Liver (tissue), 9 donors: ENCODE results near the gene RAB32. TPM values are rescaled to one million over a fixed set of nuclear protein-coding genes. Genes with fewer than 3 reads are reported as not detected.

Experiments
- DNase-seq: peaks from one replicate; pipeline ENCODE4 v3.0.0-alpha.2; 2017; ENCODE audit warnings: low spot score
- H3K27ac ChIP-seq, 2 donors: one replicate each; pipeline ENCODE4 v1.7.0; 2013; ENCODE audit warnings: inconsistent platforms in 2 of 2, low read length in 2 of 2, control low read depth in 1 of 2, low read depth in 1 of 2, mild to moderate bottlenecking in 1 of 2
- H3K27me3 ChIP-seq, 4 donors: one replicate each; pipeline versions ENCODE4 v1.6.1 to v1.7.0; 2013; ENCODE audit warnings: low read length in 3 of 4, inconsistent platforms in 1 of 4, mild to moderate bottlenecking in 1 of 4, moderate library complexity in 1 of 4; ENCODE audit not compliant: control insufficient read depth in 4 of 4, insufficient read depth in 4 of 4
- H3K36me3 ChIP-seq, 4 donors: one replicate each; pipeline versions ENCODE4 v1.6.1 to v1.7.0; 2013; ENCODE audit warnings: low read length in 3 of 4, mild to moderate bottlenecking in 3 of 4, low read depth in 1 of 4, moderate library complexity in 1 of 4; ENCODE audit not compliant: control insufficient read depth in 4 of 4, insufficient read depth in 3 of 4
- H3K4me1 ChIP-seq, 4 donors: one replicate each; pipeline versions ENCODE4 v1.6.1 to v1.7.0; 2013; ENCODE audit warnings: low read length in 3 of 4, mild to moderate bottlenecking in 3 of 4, moderate library complexity in 1 of 4; ENCODE audit not compliant: control insufficient read depth in 4 of 4, insufficient read depth in 4 of 4
- H3K4me3 ChIP-seq, 3 donors: one replicate each; pipeline versions ENCODE4 v1.6.1 to v1.7.0; 2013; ENCODE audit warnings: low read length in 3 of 3, control low read depth in 1 of 3, low read depth in 1 of 3, mild to moderate bottlenecking in 1 of 3
- H3K9ac ChIP-seq, 2 donors: one replicate each; pipeline ENCODE4 v1.7.0; 2013; ENCODE audit warnings: low read length in 2 of 2, mild to moderate bottlenecking in 2 of 2, moderate library complexity in 2 of 2, control low read depth in 1 of 2, low read depth in 1 of 2
- H3K9me3 ChIP-seq, 4 donors: one replicate each; pipeline versions ENCODE4 v1.6.1 to v1.7.0; 2013; ENCODE audit warnings: low read length in 3 of 4; ENCODE audit not compliant: control insufficient read depth in 4 of 4
- EGR1 ChIP-seq, 2 donors: IDR thresholded peaks; 2 replicates each; pipeline ENCODE4 v1.6.1; 2016 to 2018; ENCODE audit warnings: antibody characterized with exemption in 2 of 2, low read depth in 2 of 2
- FOXA1 ChIP-seq: IDR thresholded peaks from 2 replicates; pipeline ENCODE4 v1.6.1; 2016; ENCODE audit warnings: antibody characterized with exemption
- FOXA2 ChIP-seq: IDR thresholded peaks from 2 replicates; pipeline ENCODE4 v1.6.1; 2016; ENCODE audit warnings: antibody characterized with exemption
- GABPA ChIP-seq, 2 donors: IDR thresholded peaks in 1 of 2; conservative IDR thresholded peaks in 1 of 2; 2 replicates each; pipeline ENCODE4 v1.6.1; 2016; ENCODE audit warnings: antibody characterized with exemption in 2 of 2, mild to moderate bottlenecking in 1 of 2, moderate library complexity in 1 of 2
- HNF4A ChIP-seq, 2 donors: conservative IDR thresholded peaks; 2 replicates each; pipeline ENCODE4 v1.6.1; 2016; ENCODE audit warnings: antibody characterized with exemption in 2 of 2, mild to moderate bottlenecking in 2 of 2
- HNF4G ChIP-seq: IDR thresholded peaks from 2 replicates; pipeline ENCODE4 v1.6.1; 2016; ENCODE audit warnings: antibody characterized with exemption
- JUND ChIP-seq, 2 donors: IDR thresholded peaks; 2 replicates each; pipeline ENCODE4 v1.6.1; 2016; ENCODE audit warnings: antibody characterized with exemption in 2 of 2
- NR2F2 ChIP-seq: IDR thresholded peaks from 2 replicates; pipeline ENCODE4 v1.6.1; 2016; ENCODE audit warnings: antibody characterized with exemption
- RAD21 ChIP-seq, 2 donors: IDR thresholded peaks; 2 replicates each; pipeline ENCODE4 v1.6.1; 2016; ENCODE audit warnings: antibody characterized with exemption in 2 of 2, mild to moderate bottlenecking in 2 of 2
- SP1 ChIP-seq: IDR thresholded peaks from 2 replicates; pipeline ENCODE4 v1.6.1; 2018; ENCODE audit warnings: antibody characterized with exemption, mild to moderate bottlenecking
- TAF1 ChIP-seq: conservative IDR thresholded peaks from 2 replicates; pipeline ENCODE4 v1.6.1; 2016; ENCODE audit warnings: antibody characterized with exemption, mild to moderate bottlenecking
- YY1 ChIP-seq: IDR thresholded peaks from 2 replicates; pipeline ENCODE4 v1.6.1; 2016; ENCODE audit warnings: antibody characterized with exemption, mild to moderate bottlenecking
- WGBS: extraction: QIAGEN DNeasy Blood & Tissue Kit; methylation state at CpG from one replicate; pipeline ENCODE4 v1.1.7; 2013; 5-methylcytosine and 5-hydroxymethylcytosine counted together
- polyA plus RNA-seq, 2 donors: library from polyadenylated mRNA; stranded (reverse) in 1 of 2; unstranded in 1 of 2; fragments of 200-250 nt in 1 of 2; fragments of >200 nt in 1 of 2; fragmentation: Nextera tagmentation in 1 of 2; extraction: Ambion mirVana in 1 of 2; gene quantifications; one replicate each; pipeline versions ENCODE4 v1.2.1 to v1.2.3, GENCODE V29; 2013 to 2015
- total RNA-seq, 2 donors: library from RNA; depleted of rRNA; stranded (reverse); fragments of >200 nt; gene quantifications; one replicate each; pipeline ENCODE4 v1.2.3, GENCODE V29; 2014
- TF ChIP-seq, protein P1 (sequence below): IDR thresholded peaks from 2 replicates; pipeline ENCODE4 v1.6.1; 2016; ENCODE audit warnings: antibody characterized with exemption, mild to moderate bottlenecking
- TF ChIP-seq, protein P2 (sequence below): IDR thresholded peaks from 2 replicates; pipeline ENCODE4 v1.6.1; 2016; ENCODE audit warnings: antibody characterized with exemption
- TF ChIP-seq, protein P3 (sequence below): IDR thresholded peaks from 2 replicates; pipeline ENCODE4 v1.6.1; 2016; ENCODE audit warnings: antibody characterized with exemption
- donor health status: healthy.
- donor health status: healthy.
- donor health status: healthy.
- donor health status: healthy.
- donor health status: healthy.

The RAB32 gene
- total and polyA plus RNA-seq, 4 donors = 13.6 to 49.9 (median 31.1) TPM

DNA sequence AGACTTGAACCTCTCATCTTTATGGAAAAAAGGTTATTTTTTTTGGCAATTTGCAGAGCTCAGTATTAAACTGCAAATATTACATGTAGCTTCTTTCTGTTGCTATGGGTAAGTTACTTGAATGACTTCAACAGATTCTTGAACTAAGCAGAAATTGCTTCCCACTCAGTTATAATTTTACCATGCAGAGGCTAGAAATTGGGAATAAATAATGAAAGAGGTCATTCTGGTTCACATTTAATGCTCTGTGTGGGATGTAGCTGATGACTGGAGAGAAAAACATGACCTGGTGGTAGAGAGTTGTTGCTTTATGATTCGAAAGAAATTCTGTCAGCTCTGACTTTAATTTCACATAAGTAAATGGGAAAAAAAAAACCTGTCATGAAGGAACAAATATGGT, 38.3 kb downstream of the RAB32 start (continued):
- TF ChIP-seq, protein P1, sequence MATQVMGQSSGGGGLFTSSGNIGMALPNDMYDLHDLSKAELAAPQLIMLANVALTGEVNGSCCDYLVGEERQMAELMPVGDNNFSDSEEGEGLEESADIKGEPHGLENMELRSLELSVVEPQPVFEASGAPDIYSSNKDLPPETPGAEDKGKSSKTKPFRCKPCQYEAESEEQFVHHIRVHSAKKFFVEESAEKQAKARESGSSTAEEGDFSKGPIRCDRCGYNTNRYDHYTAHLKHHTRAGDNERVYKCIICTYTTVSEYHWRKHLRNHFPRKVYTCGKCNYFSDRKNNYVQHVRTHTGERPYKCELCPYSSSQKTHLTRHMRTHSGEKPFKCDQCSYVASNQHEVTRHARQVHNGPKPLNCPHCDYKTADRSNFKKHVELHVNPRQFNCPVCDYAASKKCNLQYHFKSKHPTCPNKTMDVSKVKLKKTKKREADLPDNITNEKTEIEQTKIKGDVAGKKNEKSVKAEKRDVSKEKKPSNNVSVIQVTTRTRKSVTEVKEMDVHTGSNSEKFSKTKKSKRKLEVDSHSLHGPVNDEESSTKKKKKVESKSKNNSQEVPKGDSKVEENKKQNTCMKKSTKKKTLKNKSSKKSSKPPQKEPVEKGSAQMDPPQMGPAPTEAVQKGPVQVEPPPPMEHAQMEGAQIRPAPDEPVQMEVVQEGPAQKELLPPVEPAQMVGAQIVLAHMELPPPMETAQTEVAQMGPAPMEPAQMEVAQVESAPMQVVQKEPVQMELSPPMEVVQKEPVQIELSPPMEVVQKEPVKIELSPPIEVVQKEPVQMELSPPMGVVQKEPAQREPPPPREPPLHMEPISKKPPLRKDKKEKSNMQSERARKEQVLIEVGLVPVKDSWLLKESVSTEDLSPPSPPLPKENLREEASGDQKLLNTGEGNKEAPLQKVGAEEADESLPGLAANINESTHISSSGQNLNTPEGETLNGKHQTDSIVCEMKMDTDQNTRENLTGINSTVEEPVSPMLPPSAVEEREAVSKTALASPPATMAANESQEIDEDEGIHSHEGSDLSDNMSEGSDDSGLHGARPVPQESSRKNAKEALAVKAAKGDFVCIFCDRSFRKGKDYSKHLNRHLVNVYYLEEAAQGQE = no peak

DNA sequence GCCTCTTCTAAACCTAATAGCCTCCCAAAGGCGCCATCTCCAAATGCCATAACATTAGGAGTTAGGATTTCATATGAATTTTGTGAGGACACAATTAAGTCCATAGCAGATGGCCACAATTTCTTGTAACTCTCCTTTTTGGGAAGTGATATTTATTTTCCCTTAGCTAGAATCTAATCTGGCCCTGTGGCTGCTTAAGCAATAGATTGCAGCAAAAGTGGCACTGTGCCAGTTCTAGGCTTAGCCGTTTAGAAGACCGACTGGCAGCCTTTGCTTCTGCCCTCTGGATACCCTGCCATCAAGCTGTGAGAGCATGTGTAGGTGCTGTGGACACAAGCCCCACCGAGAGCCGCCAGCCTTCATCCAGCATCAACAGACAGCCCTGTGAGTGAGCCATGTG, 39.2 kb downstream of the RAB32 start:
- H3K27ac ChIP-seq = no peak overlapping the region
- no peaks in the 10 kb centered on the region for H3K27me3 ChIP-seq
- no peak for DNase-seq
- TF ChIP-seq FOXA1 (no peak), JUND (IDR thresholded peaks at IDR 0.05) (no peak), EGR1 (IDR thresholded peaks at IDR 0.05; ENCODE audit: low read depth in 2 of 2) (no peak), YY1 (no peak), NR2F2 (no peak)
- TF ChIP-seq, protein P2, sequence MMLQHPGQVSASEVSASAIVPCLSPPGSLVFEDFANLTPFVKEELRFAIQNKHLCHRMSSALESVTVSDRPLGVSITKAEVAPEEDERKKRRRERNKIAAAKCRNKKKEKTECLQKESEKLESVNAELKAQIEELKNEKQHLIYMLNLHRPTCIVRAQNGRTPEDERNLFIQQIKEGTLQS = no peak
- H3K4me3 ChIP-seq = no peak overlapping the region
- H3K9ac ChIP-seq = no peak overlapping the region
- WGBS = 64% methylated on average over 5 of the region's 5 CpGs
- H3K4me1 ChIP-seq = no peaks in the 10 kb centered on the region
- no peaks in the 10 kb centered on the region for H3K36me3 ChIP-seq
- H3K9me3 ChIP-seq = no peaks in the 10 kb centered on the region

DNA sequence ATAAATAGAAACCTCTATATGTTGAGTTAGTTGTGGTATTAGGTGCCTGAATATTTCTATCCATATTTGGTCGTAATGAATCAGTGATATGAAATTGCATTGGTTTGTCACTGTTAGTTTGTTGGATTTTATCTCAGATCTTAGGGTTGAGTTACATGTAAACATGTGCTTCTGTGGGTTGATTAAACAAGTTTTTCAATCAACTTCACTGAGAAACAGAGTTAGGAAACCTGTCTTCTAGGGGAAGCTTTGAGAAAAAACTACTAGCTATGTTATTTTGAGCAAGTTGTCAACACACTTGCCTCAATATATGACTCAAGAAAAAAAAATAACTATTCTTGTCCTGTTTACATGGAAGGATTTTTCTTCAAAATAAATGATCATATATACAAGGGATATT, 40.3 kb downstream of the RAB32 start:
- WGBS = 67% methylated on average over 1 of the region's 1 CpG
- no peak overlapping the region for H3K4me3 ChIP-seq
- no peaks in the 10 kb centered on the region for H3K27me3 ChIP-seq
- H3K27ac ChIP-seq = no peak overlapping the region
- no peaks in the 10 kb centered on the region for H3K4me1 ChIP-seq
- H3K36me3 ChIP-seq = no peaks in the 10 kb centered on the region
- no peaks in the 10 kb centered on the region for H3K9me3 ChIP-seq
- no peak for TF ChIP-seq RAD21 (IDR thresholded peaks at IDR 0.05)
- TF ChIP-seq, protein P3, sequence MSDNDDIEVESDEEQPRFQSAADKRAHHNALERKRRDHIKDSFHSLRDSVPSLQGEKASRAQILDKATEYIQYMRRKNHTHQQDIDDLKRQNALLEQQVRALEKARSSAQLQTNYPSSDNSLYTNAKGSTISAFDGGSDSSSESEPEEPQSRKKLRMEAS = no peak
- no peak for TF ChIP-seq JUND (IDR thresholded peaks at IDR 0.05)
- no peak for TF ChIP-seq GABPA (IDR thresholded peaks at IDR 0.05 in 1 of 2, conservative IDR thresholded peaks at IDR 0.05 in 1 of 2)
- no peak for TF ChIP-seq TAF1
- DNase-seq = no peak
- no peak overlapping the region for H3K9ac ChIP-seq

DNA sequence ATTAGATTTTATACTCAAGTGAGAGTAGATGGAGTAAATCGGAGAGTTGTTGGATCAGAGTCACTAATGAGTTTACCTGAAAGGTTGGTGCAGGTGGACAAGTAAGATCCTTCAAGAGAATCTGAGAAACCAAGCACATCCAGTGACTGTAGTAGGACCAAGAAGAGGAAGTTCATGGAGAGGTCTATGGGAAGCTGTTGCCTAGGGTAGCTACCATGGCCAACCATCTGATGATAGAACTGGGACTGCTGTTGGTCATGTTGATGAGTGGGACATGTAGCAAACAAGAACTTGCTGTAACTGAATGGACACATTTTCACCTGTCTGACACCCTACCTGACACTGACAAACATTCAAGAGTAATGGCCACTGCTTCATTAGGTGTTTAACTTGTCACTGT, 43.8 kb downstream of the RAB32 start:
- Histone ChIP-seq H3K9me3 (no peaks in the 10 kb centered on the region), H3K27me3 (no peaks in the 10 kb centered on the region), H3K4me3 (no peak overlapping the region), H3K36me3 (no peaks in the 10 kb centered on the region), H3K4me1 (no peaks in the 10 kb centered on the region), H3K27ac (no peak overlapping the region), H3K9ac (no peak overlapping the region)
- no peak for DNase-seq
- WGBS = 0% methylated on average over 1 of the region's 1 CpG
- TF ChIP-seq YY1 (no peak), SP1 (no peak), NR2F2 (no peak), GABPA (IDR thresholded peaks at IDR 0.05 in 1 of 2, conservative IDR thresholded peaks at IDR 0.05 in 1 of 2) (no peak), JUND (IDR thresholded peaks at IDR 0.05) (no peak), RAD21 (IDR thresholded peaks at IDR 0.05) (no peak), HNF4A (conservative IDR thresholded peaks at IDR 0.05) (no peak), FOXA2 (no peak), EGR1 (IDR thresholded peaks at IDR 0.05; ENCODE audit: low read depth in 2 of 2) (no peak), HNF4G (no peak), FOXA1 (no peak)
- TF ChIP-seq, protein P3 = no peak
